Endometrium (tissue), 2 donors: ENCODE data around the gene GGACT.
"Not testable (repeated sequence)": the region's sequence is repeated elsewhere in the genome, so short reads cannot be mapped to it uniquely, and the experiment has no call there.

Source experiments
- FAIRE-seq: peaks from 2 replicates; lab custom pipeline; 2012; peaks lifted over from hg19 to GRCh38; lab: Jason Lieb, UNC
- donor health status: control.
- donor health status: control.

The GGACT gene

DNA sequence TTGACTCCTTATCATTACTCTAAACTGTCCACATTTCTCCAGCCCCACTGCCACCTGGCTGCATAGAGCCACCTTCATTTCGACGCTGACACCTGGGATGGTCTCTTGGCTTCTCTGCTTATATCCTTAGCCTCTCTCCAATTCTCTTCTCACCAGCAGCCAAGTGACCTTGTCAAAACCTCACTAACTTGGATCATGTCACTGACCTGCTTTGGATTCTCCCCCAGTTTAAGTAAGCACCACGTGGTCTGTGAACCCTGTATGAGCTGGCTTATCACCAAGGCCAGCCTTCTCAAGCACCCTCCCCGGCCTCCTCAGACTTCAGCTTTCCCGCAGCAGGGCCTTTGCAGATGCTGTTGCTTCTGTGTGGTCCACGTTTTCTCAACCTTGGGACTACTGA is 12.3 kb upstream of the GGACT start:
- FAIRE-seq = no peak

DNA sequence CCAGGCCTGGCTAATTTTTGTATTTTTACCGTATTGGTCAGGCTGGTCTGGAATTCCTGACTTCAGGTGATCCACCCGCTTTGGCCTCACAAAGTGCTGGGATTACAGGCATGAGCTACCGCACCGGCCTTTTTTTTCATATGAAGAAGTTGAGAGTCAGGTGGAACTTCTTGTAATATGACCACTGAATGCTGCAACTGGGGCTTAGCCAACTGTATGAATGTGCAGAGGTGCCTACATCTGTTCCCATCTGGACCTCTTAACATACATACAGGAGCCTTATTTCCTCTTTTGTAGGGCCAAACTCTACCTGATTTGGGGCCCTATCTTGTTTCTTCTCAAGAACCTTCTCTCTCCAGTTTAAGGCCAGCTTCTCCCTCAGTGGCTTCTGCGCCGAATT is 11.9 kb upstream of the GGACT start:
- no peak for FAIRE-seq

DNA sequence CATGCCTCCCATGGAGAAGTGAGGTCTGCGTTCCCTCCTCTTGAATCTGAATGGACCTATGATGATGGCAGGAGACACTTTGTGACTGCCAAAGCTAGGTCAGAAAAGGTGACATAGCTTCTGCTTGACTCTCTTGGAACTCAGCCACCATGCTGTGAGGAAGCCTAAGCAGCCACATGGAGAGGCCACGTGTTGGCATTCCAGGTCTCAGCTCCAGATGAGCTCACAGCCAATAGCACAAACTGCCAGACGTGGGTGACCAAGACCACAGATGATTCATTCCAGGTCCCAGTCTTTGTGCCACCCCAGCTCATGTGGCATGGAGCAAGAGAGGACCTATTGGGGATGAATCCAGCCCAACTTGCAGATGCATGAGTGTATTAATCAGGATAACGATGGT is 8.7 kb upstream of the GGACT start:
- FAIRE-seq = no peak

DNA sequence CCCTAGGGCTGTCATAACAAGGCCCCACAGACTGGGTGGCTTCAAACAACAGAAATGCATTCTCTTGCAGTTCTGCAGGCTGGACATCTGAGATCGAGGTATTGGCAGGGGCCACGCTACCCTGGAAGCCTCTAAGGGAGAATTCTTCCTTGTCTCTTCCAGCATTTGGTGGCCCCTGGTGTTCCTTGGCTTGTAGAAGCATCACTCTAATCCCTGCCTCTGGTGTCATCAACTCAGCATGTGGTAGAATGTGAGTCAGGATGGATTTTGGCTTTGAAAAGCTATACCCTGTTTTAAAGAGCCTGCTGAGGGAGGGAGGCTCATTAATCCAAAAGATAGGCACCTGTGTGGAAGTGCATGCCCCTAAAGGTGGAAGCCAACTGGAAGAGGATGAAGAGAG is 7.9 kb upstream of the GGACT start:
- FAIRE-seq = no peak

DNA sequence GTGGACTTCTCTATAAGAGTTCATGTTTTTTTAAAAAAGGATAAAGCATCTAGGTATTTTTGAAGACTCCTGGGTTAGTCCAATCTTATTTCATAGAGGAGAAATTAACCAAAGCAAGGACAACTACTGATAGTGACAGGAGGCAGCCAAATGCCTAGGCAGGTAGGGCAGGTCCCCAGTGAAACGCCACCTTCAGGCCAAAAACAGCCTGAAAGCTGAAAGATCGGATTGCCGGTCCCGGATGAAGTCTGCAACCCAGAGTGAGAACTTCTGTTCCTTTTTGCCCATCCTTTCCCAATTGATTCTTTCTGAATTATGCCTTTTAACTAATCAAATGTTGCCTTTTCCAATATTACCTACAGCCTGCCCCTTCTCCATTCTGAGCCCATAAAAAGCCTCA is 6.1 kb upstream of the GGACT start:
- FAIRE-seq = no peak

DNA sequence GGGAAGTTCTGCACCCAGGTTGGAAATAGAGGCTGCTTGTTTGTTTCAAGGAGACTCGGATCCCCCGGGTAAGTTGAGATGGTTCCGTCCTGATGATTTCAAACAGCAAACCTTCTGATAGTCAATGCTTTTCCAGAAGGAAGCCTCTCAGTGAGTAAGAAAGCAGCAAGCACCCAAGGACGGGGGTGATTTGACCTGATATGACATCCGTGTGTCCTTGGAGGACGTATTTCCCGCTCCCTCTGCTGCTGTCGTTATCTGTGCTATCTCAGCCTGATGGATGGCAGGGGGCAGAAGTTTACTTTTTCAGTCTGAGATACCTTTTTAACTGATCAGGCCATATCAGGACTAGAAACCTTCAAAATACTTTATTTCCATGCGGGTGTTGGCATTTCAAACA is 5.7 kb upstream of the GGACT start:
- no peak for FAIRE-seq

DNA sequence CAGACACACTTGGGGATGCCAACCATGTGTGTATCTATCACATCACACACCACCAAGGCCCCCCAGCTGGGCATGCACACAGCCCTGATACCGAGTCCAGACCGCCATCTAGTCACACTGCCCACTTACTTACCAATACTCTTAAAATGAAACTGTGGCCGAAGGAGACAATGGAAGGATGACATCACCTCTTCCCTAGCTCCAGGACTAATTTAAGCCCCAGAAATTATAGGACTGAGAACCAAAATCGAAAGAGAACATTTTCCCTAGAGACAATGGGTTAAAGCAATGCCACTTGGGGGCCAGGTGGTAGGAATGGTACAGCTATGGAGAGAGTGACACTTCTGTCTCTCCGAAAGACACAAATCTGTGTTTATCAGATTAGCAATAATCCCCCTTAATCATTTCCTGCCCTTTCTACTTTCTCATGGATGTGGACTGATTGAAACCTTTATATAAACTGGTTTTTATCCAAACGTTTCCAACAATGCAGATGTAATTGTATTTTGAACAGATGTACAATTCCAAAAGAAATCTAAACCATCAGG is 663 bp upstream of the GGACT start:
- no peak for FAIRE-seq

DNA sequence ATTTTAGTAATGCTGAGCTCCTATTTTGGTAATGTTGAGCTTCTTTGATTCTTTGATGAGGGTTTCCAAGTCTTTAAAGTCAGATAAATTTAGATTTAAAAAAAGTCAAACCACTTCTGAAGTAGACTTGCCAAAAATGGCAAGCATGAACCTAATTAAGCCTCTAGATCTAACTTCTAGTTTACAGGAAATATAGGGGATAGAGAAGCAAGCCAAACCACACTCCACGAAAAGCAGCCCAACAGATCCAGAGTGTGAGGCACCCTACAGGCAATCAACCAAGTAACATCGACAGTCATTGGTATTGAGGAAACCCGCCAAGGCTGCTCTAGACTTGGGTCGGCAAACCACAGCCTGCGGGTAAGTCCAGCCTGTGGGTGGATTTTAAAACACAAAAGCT is 3.7 kb downstream of the GGACT start:
- FAIRE-seq = no peak

DNA sequence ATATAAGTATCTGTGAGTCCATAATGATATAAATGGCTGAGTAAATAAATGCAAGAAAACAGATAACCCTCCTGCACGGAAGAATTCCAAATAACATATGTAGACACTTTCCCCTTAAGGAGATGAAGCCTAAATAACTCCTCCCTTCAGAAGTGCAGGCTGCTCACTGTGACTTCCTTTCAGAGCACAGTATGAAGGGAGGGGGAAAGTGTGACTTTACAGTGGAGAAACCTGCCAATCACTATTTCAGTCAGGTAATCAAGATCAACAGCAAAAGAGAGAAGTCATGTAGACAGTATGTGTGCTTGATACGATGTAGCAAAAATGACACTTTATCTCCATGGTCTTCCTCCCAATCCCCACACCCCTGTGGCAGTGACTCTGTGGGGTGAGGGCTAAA is 7.1 kb downstream of the GGACT start:
- no peak for FAIRE-seq

DNA sequence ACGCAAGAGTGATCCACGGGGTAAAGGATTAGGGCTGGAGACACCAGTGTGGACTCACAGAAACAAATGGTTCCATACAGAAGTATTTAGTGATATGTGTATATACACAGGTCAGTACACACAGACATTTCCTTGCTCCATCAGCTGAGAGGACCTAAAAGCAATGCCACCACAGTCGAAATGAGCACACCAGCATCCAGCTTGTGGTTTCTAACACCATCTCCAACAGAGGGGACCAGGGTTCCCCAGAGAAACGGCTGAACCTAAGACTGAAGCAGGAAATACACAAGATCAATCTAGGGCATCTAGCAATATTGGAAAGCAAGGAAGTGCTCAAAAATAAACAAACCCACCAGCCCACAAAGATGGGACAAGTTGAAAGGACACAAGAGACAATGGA is 7.6 kb downstream of the GGACT start:
- FAIRE-seq = no peak

DNA sequence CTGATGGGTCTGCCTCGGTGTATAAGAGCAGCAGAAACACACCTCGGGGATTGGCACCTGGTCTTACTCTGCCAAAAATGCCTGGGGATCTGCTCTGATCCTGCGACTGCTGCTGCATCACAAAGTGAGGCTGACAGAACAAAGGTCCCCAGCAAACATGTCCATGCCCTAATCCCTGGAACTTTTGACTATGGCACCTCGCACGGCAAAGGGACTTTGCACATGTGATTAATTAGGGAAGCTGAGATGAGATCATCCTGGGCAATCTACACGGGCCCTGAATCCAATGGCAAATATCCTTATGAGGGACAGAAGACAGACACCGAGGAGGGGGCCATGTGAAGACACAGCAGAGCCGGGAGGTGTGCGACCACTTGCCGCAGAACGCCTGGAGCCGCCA is 8.5 kb downstream of the GGACT start:
- no peak for FAIRE-seq

DNA sequence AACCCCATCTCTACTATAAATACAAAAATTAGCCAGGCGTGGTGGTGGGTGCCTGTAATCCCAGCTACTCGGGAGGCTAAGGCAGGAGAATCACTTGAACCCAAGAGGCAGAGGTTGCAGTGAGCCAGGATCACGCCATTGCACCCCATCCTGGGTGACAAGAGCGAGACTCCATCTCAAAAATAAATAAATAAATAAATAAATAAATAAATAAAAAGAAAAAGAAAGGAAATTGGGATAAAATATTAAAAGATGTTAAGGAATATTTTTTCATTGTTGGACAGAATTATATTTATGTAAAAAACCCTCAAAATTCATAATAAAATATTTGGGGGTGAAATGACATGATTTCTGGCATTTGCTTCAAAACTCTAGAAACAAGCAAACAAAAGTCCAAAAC is 11.3 kb downstream of the GGACT start:
- not testable (repeated sequence) for FAIRE-seq

DNA sequence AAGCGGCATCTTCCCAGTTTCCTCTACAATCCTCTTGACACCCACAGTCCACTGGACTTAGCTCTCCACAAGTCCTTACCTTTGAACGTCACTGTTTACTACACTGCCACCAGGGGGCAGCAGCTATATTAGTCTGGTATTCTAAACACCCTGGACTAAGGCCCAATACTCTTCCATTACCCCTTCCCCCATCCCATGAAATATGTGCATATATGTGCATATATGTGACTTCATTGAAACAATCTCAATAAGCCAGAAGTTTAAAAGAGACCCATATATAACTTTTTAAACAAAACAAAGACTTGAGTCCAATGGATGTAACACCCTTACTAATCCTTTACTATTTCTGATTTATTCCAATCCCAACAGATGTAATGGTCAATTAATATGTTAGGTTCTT is 15.5 kb downstream of the GGACT start:
- FAIRE-seq = no peak

DNA sequence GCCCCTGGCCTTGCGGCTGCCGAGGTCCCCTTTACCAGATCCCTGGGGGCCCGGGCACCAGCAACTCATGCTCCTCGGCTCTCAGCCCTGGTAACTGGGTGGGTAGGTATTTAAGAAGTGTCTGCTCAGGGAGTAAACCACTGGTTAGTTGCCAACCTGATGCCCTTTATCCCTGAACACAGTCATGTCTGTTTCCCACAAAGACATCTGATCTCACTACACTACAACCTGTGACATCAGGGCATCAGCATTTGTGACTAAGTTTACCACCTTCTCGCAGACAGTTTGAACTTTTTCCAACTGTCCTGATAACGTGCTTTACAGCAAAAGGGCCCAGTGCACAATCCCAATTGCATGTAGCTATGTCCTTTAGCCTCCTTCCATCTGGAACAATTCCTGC is 22.0 kb downstream of the GGACT start:
- no peak for FAIRE-seq

DNA sequence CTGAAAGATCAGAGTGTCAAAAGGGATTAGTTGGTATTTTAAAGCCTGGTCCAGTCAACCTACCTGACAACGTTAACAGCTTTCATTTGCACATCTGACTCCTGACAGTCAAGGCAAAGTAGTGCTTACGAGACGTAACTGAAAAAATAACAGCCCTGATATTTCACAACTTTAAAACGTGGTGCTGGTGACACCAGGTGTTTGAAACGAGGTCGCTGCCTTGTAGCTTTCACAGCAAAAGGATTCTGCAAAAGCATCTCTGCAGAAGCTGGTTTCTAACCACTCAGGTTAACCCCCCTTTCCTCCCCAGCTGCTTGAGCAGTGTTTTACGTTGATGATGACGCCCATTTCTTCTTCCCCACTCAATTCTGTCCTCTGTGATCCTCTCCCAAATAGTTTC is 23.3 kb downstream of the GGACT start:
- no peak for FAIRE-seq

DNA sequence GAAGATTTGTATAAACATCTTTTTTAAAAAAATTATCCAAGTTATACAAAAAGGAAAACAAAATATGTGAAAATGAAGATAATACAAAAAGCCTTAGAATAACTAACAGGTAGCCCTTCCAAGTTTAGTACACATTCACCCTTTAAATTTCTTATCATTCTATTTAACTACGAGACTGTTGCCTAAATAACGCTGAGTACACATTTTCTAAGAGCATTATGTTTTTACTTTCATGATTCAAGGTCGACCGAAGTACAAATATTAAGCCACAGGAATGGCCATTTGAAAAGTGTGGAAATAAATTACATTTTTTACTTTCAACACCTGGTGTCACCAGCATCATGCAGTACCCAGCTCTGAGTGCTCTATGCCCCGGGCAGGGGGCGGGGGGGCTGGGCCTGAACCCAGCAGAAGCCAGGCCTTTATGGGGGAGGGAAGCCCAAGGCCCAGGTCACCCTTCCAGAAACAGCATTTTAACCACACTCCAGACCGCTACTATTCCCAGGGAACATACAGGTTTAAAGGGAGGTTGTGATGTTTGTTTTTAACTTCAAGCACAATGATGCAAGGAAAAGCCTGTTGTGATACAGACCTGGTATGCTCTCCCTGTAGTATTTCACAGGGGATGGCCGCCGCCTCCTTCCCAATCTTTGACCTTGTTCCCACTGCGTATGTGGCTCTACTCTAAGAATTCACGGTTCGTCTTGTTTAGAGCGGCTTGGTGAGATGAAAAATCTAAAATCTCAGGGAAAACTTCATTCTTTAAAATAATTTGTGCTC is 24.0 kb downstream of the GGACT start:
- FAIRE-seq = no peak

DNA sequence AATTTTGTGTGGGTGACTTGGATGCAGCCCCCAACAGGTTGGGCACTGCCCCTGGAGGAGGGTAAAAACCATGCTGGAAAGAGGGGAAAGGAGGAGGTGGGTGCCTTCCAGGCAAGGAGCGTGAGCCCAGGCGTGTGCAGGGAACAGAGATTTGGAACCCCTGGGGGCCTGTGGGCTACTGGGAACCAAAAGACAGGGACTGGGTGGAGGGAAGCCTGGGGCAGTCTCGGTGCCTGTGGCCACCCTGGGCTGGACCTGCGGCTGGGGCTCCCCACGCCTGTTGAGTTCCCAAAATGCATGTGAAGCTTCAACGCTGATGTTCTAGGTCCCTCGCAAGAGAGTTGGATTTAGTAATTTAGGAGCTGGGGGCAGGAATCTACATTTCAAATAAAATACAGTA is 24.8 kb downstream of the GGACT start:
- FAIRE-seq = no peak

DNA sequence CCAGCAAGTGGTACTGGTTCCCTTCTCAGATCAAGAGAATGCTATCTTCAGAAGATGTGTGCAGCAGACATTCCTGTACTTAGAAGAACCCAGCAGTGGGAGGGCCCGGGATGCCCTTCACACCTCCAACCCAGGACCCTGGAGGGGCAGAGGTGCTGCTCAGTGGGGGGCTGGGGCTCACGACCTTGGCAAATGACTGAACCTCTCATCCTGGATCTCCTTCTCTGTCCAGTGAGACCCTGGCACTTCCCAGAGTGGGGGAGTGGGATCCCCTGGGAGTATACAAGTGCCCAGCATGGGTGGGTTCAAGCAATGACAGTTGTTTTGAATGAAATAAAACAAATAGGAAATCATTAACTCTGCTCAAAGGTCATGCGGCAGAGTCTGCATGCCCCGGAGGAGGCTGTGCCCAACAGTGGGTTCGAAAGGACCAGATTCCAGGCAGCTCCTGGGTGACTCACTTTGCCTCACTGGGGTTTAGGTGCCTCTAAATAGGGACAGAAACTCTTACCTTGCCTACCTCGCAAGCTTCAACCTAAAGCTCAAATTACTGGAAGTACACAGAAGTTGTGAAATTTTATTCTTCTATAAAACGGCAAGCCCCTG is 26.9 kb downstream of the GGACT start:
- no peak for FAIRE-seq

DNA sequence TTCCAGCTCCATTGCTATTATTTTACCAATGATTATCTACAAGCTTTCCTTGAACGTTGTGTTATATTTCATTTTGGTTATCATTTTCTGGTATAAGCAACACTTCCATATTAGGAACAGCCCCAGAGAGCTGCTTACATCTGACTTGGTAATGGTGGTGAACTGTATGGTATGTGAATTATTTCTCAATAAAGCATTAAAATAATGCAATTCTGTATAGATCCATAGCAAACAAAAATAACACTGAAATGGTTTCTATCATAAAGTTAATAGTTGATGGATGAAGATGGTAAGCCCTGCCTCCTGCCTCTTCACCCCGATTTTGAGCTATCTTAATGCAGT is 27.5 kb downstream of the GGACT start:
- FAIRE-seq = no peak

DNA sequence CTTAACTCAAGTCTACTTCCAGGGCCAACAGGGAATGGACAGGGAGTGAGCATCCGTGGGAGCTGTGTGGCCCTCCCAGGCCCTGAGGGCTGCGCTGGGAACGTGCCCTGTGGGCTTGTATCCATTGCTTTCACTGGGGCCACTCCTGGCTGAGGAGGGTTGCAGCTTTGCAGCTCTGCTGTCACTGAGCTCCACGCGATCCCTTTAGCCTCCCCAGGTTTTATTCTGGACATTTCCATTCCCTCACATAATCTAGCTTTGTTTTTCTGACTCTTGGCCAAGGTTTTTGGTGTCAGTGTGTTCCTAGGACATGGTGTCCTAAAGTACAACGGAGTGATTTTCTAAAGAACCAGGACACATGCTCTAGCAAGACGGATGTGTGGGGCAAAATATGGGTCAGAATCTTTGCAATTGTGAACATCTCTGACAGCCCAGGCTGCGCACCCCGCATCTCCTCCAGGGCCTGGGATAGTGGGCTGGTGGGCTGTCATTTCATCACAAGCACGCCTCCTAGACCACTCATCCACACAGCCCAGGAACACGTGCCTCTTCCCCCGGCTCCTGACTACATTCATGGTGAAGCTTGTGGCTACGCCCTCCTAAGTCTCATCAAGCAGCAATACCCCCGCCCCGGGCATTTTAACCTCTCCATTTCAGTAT is 28.0 kb downstream of the GGACT start:
- no peak for FAIRE-seq

DNA sequence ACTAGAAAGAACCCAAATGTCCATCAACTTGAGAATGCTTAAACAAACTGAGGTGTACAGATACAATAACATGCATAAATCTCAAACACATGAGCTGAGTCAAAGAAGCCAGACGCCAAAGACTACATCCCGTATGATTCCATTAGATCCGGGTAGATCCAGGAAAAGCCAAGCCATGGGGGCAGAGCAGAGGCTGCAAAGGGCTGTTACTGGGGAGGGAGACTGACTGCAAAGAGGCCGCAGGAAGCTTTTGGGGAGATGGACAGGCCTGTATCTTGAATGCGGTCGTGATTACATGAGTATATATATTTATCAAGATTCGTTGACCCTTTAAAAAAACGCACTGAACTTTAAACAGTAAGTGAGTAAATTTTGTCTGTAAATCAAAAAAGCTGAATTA is 28.7 kb downstream of the GGACT start:
- FAIRE-seq = no peak

DNA sequence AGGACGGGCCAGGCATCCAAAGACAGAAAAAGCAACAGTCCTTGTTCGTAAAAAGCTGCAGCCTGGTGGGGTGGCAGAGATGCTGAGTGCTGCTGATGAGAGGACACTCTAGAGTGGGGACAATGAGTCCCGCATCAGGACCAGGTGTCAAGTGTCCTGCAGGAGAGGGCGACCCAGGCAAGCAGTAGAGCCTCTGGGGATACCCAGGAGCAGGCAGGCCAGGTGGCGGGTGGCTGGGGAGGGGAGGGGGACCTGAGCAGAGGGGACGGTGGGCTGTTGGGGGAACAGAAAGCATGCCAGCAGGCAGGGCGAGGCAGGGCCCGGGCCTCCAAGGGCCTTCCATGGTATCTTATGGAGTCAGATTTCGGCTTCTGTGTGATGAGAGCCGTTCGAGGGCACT is 35.8 kb downstream of the GGACT start:
- no peak for FAIRE-seq

DNA sequence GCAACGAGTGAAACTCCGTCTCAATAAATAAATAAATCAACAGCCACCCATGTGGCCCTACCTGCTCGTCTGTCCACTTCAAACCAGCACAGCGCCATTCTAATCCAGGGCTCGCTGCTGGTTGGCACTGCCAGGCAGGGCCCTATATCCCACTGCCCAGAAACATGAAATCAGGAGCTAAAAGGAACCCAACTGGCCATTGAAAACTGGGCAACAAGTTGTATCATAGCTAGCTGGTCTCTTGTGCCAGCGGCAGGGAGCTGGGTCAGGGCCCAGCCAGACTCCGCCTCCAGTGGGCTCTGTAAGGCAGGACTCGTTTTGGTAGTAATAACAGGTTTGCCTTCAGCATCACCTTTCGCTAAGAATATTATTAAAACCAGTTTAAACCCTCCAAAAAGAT is 39.3 kb downstream of the GGACT start:
- FAIRE-seq = no peak

DNA sequence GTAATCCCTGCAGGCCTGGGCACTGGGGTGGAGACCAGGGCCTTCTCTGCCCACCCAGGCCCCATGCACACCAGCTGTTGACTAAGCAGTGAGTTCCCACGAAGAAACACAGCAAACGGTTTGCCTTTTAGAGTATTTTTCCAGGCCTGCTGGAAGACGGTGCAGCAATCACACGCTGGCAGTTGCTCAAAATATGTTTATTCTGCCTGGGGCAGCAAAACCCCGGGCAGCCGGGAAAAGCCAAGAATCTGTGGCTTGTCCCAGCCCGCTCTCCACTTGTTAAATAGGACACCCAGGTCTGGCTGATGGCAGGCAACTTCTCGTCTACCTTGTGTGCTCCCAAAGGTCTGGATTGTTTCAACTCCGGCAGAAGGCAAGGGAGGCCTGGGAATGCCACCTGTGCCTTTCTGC is 40.8 kb downstream of the GGACT start:
- no peak for FAIRE-seq
